T1000 (cell line): Measurements from ENCODE around the gene ALOXE3.

Experiments used
- DNase-seq: peaks from one replicate; lab custom pipeline; 2025; ENCODE audit warnings: mixed read lengths; lab: John Stamatoyannopoulos, UW

ALOXE3 gene

GRCh38 chr17:8153957-8154607, 35.8 kb upstream of the ALOXE3 start:
- DNase-seq: peak; percentile 96

- DNase-seq: peak; percentile 79
These were observed 35.2 kb upstream of the ALOXE3 start for GRCh38 chr17:8153525-8153956.

- no peak for DNase-seq
These were observed 34.7 kb upstream of the ALOXE3 start for GRCh38 chr17:8153031-8153451.

- DNase-seq: peak; percentile 92
These were observed 33.9 kb upstream of the ALOXE3 start, which contains the start of gene PER1 for GRCh38 chr17:8152112-8152775. TSS of gene PER1 (minus strand) at chr17:8152404. CDS start at chr17:8150706, 1,698 bp downstream.

GRCh38 chr17:8151641-8152111, 33.4 kb upstream of the ALOXE3 start:
- no peak for DNase-seq

GRCh38 chr17:8151120-8151640, 32.9 kb upstream of the ALOXE3 start:
- peak; percentile 82 for DNase-seq

GRCh38 chr17:8150194-8151119, 32.1 kb upstream of the ALOXE3 start:
- no peak for DNase-seq

- DNase-seq: no peak
These were observed 31.3 kb upstream of the ALOXE3 start for GRCh38 chr17:8149419-8150193.

- no peak for DNase-seq
These were observed 30.2 kb upstream of the ALOXE3 start for GRCh38 chr17:8148560-8148959.

GRCh38 chr17:8147805-8148404, 29.6 kb upstream of the ALOXE3 start:
- DNase-seq: no peak

GRCh38 chr17:8147141-8147804, 29.0 kb upstream of the ALOXE3 start:
- no peak for DNase-seq

- DNase-seq: no peak
These were observed 28.2 kb upstream of the ALOXE3 start for GRCh38 chr17:8146381-8147140.

GRCh38 chr17:8145811-8146210, 27.5 kb upstream of the ALOXE3 start:
- no peak for DNase-seq

- no peak for DNase-seq
These were observed 26.3 kb upstream of the ALOXE3 start for GRCh38 chr17:8144401-8145231.

- DNase-seq: no peak
These were observed 25.5 kb upstream of the ALOXE3 start for GRCh38 chr17:8143581-8144400.

- no peak for DNase-seq
These were observed 24.7 kb upstream of the ALOXE3 start for GRCh38 chr17:8142887-8143580.
